ENCODE measurements around the gene RB1.

RB1 gene

DNA sequence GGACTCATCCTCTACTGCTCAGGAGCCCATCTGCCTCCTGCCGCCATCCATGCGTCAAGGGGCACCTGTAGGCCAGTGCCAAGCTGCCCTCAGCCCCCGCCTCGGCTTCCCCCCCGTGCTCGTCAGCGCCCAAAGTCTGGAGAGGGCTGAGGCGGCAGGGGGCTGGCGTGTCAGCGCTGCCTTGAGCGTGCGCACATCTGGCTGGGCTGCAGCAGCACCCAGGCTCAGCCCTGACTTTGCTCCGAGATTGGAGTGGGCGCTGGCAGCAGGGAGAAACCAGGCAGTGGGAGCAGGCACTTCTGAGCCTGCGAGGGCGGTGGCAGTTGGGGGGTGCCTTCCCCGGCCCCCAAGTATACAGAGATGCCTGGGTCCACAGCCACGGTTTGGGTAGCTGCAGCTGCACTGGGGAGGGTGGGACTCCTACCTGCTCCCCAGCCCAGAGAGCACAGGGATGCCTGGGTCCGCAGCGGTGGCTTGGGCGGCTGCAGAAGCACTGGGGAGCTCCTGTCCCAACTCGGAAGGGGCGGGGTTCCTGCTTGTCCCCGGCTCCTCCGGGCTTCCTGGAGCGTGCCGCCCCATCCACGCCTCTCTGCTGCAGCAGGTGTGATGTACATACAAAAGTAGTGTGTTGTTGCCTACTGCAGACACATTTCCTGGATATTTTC lies 154.2 kb downstream of the RB1 start:
- DNase-seq, result no peak

DNA sequence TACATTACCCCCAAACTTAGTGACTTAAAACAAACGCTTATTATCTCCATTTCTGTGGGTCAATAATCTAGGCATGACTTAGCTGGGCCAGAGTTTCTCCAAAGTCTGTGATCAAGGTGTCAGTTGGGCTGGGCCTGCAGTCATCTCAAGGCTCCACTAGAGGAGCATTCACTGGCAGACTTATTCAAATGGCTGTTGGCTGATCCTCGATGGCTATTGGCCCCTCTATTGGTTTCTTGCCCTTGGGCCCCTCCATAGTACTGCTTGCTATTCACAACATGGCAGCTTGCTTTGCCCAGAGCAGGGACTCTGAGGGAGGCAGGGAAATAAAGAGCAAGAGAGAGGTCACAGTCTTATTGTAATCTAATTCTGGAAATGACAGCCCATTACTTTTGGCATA lies 171.7 kb downstream of the RB1 start:
- no peak for DNase-seq

DNA sequence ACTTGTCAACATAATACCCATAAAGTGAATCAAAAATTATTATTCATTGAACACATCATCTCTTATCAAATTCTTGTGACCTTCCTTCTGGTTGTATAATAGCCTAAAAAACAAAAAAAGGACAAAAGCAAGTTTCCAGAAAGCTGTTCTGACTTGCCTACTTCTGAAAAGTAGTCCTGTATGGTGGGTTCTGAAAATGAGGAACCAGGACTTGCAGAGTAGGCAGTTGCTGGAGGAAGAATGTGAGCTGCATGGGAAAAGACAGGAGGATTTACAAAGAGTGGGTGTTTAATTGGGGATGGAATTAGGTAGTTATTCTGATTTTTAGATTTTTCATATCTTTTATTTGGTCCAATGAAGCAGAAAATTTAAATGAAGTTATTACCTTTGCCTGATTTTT lies 172.7 kb downstream of the RB1 start:
- DNase-seq, result peak in 1 of 2 donors; percentile 12

DNA sequence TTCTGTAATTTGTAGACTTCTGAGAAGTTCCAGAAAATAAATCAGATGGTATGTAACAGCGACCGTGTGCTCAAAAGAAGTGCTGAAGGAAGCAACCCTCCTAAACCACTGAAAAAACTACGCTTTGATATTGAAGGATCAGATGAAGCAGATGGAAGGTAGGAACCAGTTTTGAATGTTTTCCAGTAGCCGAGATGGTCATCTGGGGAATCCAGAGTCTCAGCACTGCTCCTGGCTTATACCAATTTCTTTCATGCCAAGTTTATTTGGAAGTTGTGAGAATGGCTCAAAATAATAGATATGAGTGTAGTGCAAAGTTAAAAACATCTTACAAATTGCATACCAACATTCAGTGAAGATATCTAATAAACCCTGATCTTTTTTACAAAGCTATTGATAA lies 173.1 kb downstream of the RB1 start:
- DNase-seq, result no peak

DNA sequence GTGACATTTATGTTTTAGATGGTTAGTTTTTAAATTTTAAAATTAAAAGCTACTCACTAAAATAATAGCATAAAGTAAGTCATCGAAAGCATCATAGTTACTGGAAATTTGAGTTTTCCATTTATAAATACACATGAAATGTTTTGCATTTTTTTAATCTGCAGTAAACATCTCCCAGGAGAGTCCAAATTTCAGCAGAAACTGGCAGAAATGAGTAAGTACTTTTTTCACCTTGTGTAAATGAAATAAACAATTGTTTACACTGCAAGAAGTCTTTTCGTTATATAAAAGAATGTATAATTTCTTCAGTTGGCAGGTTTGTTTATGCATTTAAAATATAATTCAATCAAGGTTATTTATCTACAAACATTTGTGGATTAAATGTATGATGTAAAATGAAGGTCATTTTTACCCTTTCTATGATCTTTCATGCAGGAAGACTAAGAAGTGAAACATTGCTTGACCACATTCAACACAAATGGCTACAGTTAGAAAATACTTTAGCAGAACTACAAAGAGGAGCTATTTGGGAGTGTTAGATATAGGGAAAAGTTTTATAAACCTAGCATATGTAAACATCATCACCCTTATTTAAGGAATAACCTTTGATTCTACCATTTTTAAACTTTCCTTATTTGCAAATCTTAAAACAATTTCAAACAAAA lies 173.8 kb downstream of the RB1 start:
- DNase-seq, result no peak

DNA sequence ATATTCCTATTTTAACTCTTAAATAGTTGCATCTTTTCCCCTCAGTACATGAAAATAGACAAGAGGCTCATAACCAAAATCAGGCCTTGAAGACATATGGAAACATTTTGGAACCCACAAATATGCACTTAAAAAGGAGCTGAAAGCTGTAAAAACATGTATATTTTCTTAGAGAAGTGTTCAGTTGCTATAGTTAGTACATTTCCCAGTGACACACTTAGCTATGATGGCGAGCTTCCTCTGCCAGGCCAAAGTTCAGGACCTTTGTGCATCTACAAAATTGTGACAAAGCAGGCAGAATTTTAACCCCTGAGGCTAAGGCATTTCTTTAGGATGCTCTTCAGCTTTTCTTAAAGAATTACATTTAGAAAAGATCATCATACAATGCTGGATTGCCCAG lies 174.8 kb downstream of the RB1 start:
- DNase-seq, result no peak

DNA sequence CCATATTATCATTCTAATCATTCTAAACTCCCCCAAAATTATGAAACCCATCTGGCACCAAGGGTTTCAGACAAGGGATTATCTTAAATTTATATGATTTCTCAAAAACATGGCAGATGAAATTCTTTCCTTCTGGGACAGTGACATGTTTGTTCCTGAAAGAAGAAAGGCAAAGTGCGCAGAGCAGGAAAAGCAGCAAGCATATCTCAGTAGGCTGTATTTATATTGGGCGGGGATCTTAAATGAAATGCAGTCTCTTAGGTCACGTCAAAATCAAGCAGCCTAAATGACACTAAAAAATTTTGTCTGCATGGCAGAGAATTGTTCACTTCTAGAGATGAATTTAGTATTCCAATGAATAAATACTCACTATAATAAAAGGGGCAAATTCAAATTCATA lies 180.0 kb downstream of the RB1 start:
- DNase-seq, result no peak

DNA sequence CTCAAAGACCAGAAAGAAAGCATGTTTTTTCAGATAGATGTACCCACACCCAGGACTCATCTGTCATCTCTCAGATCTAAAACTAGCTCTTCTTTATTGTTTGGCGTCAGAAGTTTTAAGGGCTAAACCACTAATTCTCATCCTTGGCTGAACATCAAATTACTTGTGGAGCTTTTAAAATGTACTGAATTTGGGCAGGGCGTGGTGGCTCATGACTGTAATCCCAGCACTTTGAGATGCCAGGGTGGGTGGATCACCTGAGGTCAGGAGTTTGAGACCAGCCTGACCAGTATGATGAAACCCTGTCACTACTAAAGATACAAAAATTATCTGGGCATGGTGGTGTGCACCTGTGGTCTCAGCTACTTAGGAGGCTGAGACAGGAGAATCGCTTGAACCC lies 181.9 kb downstream of the RB1 start:
- DNase-seq, result no peak

DNA sequence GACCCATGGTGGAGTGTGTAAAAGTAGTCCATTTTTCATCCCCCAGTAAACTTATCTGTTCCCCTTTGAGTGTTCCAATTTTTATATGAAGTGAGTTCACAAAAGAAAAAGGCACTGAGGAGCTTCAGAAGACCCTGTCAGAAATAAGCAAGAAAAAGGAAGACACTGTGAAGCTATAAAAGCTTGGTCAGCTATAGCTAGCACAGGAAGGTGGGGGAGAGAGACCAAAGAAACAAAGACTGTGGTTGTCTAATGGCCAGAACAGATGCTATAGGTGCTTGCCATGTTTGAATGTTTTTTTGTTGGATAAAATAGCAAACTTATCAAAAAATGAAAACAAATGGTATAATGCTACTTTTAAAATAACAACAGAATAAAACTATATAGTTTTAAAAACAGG lies 182.8 kb downstream of the RB1 start:
- DNase-seq, result no peak

DNA sequence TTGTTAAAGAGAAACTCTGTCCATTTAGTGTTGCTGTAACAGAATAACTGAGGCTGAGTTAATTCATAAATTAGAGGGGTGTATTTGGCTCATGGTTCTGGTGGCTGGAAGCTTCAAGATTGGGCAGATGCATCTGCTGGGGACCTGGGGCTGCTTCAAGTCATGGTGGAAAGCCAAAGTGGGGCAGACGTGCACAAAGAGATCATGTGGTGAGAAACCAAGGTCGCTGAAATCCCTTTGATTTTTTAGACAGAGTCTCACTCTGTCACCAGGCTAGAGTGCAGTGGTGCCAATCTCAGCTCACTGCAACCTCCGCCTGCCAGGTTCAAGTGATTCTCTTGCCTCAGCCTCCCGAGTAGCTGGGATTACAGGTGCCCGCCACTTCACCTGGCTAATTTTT lies 183.3 kb downstream of the RB1 start:
- DNase-seq, result no peak

DNA sequence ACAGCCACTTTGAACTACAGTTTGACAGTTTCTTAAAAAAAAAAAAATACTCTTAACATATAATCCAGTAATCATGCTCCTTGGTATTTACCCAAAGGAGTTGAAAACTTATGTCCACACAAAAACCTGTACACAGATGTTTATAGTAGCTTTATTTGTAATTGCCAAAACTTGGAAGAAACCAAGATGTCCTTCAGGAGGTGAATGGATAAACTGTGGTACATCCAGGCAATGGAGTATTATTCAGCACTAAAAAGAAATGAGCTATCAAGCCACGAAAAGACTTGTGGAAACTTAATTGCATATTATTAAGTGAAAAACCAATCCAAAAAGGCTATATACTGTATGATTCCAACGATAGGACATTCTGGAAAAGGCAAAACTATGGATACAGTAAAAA lies 184.4 kb downstream of the RB1 start:
- no peak for DNase-seq

DNA sequence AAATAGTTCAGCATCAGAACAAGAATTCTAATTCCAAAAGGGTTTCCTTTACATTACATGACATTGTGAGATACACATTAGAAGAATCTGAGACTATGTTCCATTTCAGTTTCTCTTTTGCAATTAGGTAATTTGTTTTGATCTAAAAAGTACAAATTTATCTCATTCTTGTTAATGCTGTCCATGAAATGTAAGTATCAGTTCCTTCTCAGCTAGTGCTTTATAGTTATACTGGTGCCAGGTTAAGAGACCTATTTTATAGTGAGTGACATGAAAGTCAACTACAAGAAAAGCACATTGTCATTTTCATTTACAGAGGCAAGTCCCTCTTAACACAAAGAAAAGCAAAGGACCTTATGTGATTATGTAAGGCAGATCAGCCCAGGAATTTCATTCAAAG lies 185.4 kb downstream of the RB1 start:
- DNase-seq, result no peak

DNA sequence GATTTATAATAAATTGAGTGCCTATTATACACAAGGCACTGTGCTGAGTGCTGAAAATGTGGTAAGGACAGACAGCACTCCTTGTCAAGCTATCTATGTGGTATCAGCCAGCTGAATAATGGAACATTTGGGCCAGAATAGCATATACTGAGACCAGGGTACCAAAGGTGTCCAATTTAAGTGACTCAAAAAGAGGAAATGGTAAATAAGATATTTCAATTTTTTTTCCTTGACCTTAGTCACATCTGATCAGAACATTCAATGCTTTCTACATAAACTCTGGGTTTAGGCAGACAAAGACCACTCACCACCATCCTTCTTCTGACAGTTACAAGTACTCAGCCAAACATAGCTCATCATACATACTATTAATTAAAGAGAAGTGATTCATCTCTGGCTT lies 186.1 kb downstream of the RB1 start:
- no peak for DNase-seq

DNA sequence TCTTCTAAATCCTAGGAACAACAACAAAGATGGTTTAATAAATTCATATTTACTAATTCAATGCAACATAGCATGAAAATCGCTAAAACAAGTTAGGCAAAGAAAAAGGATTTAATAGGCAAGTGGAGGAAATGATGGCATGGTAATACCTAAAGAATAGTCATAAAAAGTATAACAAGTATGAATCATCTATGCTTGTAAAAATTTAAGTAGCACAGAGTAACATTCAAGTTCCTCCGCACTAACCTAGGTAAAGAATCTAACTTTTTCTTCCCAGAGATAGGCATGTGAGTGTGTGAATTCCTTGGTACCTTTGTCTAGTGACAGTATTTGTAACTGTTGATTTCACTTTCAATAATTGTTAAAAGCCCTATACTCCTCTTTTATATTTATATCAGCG lies 186.7 kb downstream of the RB1 start:
- no peak for DNase-seq

DNA sequence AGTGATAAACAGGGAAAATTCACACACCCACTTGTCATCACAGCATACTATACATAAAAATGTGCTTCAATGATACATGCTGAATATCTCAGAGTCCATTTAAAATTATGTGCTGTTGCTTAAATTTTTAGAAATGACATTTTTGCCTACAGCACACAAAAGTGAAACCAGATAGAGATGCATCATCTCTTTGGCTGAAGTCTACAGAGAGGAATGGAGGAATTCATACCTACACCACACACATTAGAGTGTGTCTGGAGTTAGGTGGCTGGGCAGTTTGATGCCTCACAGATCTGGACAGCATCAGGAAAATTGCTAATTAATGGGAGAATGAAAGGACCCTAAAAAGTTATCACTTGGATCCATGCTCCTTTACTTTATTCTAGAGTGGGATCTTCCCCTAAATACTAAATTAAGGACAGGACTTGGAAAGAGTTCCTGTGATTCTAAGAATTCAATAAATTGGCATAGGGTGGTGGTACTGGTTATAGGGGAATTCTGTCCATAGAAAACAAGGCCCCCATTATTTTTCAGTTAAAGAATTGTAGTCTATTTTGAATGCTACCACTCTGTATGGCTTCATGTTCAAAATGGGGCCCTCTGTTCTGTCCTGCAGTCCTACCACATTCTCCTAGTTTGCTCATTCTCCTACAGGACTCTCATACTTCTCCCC lies 188.0 kb downstream of the RB1 start:
- DNase-seq, result no peak

DNA sequence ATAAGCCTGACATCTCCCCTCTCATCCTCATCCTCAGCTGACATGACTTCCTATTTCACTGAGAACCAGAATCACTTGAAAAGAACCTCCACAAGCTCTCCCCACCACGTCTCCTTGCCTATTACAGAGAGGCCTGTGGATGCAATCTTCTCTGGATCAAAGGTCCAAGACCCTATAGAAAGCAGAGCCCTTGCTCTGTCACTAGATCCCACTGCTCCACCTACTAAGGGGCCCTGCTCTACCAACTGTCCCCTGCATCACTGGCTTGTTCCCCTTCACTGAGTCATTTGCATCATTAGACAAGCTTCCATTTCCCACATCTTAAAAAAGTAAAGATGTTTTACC lies 188.5 kb downstream of the RB1 start:
- DNase-seq, result no peak

DNA sequence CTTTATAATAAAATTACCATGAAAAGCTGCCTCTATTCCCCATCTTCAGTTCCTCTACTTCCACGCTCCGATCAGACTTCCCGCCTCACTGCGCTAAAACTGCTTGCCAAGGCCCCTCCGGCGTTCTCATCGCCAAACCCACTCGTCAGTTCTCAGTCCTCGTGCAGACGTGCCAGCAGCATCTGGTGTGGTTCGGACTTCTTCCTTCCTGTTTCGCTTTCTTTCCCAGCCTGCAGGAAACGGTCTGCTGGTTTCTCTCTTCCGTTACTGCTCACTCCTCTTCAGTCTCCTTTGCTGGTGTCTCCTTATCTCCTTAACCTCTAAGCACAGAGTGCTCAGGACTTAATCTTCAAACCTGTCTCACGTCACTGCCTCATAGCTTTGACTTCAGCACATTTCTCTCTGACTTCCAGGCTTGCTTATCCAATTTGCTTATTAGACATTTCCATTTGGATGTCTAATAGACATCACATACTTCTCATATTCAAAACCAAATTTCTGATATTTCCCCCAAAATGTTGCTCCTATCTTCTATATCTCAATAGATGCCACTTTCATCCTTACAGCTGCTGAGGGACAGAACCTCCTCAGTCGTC lies 189.0 kb downstream of the RB1 start:
- DNase-seq, result peak; percentile 52 to 54

DNA sequence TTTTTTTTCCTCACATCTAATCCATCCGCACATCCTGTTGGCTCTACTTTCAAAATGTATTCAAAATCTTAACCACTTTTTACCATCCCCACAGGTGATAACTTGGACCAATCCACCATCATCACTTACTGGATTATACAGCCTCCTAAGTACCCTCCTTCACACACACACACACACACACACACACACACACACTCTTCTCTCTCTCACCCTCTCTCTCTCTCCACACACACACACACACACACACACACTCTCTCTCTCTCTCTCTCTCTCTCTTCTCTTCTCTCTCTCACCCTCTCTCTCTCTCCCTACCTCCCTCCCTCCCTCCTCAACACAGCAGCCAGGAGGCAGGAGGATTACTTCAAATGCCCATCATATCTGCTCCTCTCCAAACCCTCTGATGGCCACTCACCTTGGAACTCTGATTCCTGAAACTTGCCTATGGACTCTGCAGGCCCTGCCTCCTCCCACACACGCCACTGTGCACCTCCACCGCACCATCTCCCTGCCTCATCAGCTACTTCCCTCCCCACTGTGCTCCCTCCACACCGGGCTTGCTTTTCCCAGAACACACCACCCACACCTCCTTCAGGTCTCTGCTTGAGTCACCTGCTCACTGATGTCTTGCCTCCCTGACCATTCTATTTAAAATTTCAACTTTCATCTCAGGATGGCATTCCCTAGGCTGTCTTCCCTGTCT lies 189.7 kb downstream of the RB1 start:
- DNase-seq, result peak in 1 of 2 donors; percentile 35

DNA sequence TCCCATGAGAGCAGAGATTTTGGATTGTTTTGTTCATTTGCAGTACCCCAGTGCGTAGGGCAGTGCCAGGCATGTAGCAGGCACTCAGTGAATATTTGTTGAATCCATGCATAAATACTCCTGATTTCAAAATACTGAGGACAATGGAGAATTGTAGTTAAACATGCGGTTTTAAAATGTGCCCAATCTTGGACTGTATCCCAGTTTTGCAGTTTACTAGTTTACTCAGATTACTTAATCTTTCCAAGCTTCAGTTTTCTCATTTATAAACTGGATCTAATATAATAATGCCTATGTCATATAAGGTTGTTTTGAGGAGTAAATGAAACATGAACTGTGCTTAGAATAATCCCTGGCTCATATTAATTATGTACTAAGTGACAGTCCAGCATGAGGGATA lies 190.3 kb downstream of the RB1 start:
- peak in 1 of 2 donors; percentile 29 for DNase-seq

DNA sequence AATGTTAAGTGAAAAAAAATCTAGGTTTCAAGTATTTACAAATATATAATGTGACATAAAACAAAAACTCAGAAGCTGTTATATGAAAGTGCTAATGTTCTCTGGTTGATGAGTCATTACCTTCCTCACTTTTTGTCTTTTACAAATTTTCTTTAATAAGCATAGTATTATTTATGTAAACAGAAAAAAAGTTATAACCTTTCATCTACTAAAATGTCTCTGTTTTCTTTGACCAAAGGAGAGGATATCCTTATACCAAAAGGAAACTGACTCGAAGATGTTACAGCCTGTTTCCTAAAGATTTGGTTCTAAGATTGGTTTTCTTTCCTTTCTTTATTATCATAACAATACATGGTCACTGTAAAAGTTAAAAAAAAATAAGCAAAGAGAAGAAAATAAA lies 191.3 kb downstream of the RB1 start:
- DNase-seq, result no peak

DNA sequence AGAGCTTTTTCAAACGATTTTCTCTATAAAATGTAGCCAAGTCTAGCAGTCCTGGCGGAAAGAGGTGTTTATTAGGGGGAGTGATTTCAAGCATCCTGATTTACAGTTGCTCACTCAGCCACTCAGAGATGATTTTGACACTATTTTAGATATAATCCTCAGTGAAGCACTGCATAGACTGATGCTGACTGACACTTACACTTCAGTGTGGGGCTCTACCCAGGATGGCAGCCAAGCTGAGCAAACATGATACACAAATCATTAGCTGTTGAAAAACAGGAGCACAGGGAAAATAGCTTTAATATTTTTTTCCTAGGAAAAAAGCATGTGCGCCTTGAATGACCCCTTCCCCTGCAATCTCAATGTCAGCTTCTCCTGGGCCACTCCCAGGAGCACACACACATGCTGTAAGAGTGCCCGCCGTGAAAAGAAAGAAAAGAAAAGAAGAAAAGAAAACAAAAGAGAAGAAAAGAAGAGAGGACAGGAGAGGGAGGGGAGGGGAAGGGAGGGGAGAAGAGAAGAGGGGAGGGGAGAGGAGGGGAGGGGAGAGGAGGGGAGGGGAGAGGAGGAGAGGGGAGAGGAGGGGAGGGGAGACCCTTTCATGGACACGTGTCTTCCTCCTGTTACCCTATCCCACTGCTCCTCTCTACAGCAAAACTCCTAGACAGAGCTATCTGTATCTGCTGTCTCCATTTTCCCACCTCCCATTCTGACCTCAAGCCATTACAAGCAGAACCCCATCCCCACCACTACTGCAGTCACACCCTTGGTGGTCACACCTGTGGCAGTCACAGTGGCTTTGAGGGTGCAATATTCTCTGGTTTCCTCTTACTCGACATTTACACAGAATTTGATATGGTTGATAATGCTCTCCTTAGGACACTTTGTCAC lies 193.0 kb downstream of the RB1 start:
- no peak for DNase-seq

DNA sequence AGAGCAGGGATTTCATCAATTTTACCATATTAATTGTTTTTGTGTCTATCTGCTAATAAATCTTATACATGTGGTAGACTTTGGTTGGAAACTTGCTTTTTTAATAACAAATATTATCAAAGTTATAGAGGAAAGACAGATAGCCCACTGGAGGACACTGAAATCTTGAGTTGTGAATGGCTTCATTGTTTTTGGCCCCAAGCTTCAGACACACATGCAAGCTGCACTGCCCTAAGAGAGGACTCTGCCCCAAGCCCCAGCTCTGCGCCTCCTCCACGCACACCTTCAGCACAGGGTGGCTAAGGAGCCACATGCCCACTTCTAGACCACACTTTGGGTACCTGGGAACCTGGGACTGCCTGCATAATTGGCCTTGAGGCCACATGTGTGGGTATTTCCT lies 194.1 kb downstream of the RB1 start:
- peak in 1 of 2 donors; percentile 17 for DNase-seq

Measured in hippocampal formation (tissue), 2 donors.